ENCODE results near the gene CPNE5.

CPNE5 gene

GRCh38 chr6:36755435-36756348, 83.6 kb downstream of the CPNE5 start:
- DNase-seq = no peak
- intact Hi-C loops (cut with DNase I) = loop anchor here (5.0 kb wide), 1 partner anchor 68 kb away; no protein-coding TSS in a partner anchor

DNA sequence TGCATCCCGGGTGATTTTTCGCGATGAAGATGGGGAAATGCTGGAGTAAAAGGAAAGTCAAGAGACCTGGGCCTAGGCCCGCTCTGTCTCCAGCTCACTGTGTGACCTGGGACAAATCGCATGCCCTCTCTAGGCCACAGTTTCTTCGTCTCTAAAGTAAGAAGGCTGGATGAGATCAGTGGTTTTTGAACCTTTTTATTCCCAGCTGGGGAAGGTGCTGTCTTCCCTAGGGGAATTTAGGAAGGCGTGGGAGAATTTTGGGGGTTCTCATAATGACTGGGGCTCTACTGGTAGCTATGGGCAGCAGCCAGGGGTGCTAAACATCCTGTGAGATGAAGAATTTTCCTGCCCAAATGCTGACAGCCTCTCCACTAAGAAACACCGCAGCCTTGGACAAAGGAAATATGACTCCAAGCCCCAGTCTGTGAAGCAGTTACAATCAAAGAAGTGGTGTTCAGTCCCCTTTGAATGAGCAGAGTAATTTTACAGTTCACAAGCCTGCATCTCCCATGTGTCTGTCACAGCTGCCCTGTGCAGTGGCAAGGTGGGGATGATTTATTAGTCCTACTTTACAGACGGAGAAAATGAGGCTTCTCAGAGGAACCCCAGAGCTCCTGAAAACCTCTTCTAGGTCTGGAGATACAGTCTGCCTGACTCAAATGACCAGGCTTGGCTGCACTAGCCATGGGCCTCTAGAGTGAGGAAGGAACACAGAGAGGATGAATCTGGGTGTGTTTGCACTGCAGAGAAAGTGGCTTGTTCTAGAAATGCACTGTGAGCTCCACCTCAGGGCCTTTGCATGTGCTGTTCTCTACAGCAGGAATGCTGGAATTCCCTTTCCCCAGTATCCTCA, 84.4 kb downstream of the CPNE5 start:
- intact Hi-C loops (cut with DNase I) = loop anchor here (5.0 kb wide), 1 partner anchor 68 kb away; no protein-coding TSS in a partner anchor
- DNase-seq = no peak

GRCh38 chr6:36753671-36754405, 85.4 kb downstream of the CPNE5 start:
- no peak for DNase-seq
- intact Hi-C loops (cut with DNase I) = no loop called here

- intact Hi-C loops (cut with DNase I) = no loop called here
- no peak for DNase-seq
Measured at GRCh38 chr6:36752886-36753506, 86.2 kb downstream of the CPNE5 start.

GRCh38 chr6:36752187-36752885, 86.9 kb downstream of the CPNE5 start:
- intact Hi-C loops (cut with DNase I) = no loop called here
- no peak for DNase-seq

DNA sequence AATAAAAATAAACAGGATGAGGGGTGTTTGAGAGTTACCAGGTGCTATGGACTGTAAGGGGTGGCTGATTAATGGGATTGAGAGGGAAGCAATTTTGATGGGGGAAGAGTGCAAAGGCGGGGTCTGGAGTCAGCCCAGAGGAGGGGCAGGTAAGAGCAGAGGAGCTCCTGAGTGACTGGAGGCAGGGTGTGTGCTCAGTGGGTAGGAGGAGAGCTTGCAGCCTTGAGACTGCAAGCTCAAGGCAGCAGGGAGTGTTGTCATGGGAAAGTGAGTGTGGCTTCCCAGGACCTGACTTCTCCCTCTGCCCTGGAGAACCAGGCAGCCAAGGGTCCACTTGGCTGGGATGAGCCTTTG, 87.4 kb downstream of the CPNE5 start:
- no peak for DNase-seq
- intact Hi-C loops (cut with DNase I) = no loop called here

DNA sequence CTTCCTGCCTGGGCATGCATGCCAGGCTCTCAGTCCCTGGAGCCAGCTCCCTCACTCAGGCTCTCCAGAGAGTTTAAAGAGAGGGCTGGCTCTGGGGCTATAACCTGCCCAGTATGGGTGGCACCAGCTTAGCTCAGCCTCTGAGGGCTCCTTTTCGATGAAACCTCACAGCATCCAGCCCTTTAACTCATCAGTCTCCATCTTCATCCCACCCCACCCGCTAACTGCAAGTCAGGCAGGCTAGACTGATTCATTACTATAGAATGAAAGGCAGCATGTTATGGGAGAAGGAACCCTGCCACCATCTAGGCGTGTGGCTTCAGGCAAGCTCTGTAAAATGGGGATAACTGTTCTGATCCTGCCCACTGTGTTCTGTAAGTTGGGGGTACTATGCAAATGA, 88.2 kb downstream of the CPNE5 start:
- intact Hi-C loops (cut with DNase I) = no loop called here
- no peak for DNase-seq

DNA sequence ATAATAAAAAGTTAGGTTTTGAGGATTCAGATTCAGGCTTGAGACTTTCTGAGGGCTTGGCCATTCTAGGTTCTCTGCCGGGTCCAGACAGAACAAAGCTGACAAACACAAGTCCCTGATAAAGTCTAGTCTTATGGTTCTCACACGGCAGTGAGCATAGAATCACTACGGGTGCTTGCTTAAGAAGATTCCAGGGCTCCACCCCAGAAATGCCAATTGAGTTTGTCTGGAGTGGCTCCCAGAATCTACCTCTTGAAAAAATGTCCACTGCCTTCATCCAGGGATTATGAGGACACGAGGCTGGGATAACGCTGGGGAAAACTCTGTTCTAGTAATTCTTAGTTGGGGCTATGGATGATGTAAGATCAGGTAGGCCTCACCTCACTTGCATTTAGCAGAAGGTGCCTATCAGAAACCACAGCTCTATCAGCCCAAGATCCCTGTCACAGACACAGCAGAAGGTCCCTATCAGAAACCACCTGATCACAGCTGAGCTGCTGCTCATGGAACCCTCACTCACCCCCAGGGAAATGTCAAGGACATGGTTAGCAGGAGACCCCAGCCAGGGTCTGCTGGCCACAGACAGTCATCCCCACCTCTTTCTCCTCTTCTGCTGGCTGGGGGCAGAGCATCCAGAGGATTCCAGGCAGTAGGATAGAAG, 89.3 kb downstream of the CPNE5 start:
- no peak for DNase-seq
- intact Hi-C loops (cut with DNase I) = no loop called here

DNA sequence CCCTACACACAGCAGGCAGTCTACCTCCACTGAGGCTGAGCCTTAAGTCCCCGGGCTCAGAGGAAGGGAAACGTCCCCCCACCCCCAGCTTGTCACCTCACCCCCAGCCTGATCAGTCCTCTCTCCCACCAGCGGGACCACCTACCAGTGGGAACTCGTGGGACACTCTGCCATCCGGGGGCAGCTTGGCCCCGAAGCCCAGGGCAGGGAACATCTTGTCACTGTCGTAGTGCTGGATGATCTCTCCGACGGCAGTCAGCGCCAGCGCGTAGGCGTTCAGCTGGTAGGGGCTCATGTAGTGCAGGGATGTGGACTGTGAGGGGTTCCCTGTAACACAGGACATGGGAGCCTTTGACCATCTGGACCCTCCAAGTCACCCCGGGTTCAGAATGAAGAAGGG, 93.0 kb downstream of the CPNE5 start:
- intact Hi-C loops (cut with DNase I) = no loop called here
- no peak for DNase-seq

- no peak for DNase-seq
- intact Hi-C loops (cut with DNase I) = no loop called here
Measured at GRCh38 chr6:36745836-36746235, 93.4 kb downstream of the CPNE5 start.

DNA sequence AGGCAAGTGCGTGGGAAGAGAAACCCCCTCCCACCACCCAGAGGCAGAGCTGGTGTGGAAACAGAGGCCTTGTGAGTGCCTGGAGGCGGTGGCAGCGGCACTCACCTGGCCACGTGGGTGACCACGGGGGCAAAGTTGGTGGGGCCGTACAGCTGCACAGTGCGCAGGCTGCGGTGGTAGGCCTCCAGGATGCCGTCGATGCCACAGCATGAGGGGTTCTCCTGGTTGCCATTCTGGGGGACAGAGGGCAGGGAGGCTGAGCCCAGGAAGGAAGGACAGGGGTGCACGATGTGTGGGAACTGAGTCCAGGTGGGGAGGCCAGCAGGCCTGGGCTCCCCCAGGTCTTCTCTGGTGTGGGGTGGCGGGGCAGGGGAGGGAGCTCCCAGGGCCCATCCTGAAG, 94.0 kb downstream of the CPNE5 start:
- DNase-seq = no peak
- intact Hi-C loops (cut with DNase I) = no loop called here

DNA sequence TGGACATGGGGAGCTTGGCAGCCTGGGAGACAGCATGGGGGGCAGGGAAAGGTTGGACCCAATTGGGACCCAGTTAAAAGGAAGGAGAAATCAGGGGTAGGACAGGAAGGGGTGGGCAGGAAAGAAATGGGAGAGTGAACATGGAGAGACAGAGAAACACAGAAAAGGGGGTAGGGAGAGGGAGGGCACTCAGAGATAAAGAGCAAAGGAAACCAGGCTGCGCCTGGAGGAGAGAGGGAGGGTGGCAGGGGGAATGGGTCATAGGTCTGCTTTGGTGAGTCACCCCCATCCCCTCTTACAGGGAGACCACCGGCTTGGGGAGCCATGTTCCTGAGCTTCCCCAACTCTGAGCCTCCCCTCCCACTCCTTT, 95.0 kb downstream of the CPNE5 start:
- no peak for DNase-seq
- intact Hi-C loops (cut with DNase I) = no loop called here

- intact Hi-C loops (cut with DNase I) = no loop called here
- no peak for DNase-seq
Measured at GRCh38 chr6:36743538-36744303, 95.5 kb downstream of the CPNE5 start.

DNA sequence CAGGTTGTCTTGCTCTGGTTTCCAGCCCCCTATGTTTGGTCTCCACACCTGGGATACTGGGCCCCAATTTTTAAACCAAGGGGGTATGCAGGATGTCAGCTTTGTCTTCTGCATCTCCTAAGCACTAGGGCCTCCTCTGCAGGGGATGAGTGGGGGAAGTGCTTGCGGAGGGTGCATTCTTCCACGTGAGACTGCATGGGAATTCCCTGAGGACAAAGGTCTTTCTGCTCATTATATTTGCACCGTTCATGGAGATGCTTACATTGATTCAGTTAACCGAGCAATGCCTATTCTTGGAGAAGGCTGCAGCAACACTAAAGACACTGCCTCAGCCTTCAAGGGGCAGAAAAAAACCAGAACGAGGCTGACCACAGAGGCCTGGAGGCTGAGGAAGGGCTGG, 96.2 kb downstream of the CPNE5 start:
- intact Hi-C loops (cut with DNase I) = no loop called here
- no peak for DNase-seq

DNA sequence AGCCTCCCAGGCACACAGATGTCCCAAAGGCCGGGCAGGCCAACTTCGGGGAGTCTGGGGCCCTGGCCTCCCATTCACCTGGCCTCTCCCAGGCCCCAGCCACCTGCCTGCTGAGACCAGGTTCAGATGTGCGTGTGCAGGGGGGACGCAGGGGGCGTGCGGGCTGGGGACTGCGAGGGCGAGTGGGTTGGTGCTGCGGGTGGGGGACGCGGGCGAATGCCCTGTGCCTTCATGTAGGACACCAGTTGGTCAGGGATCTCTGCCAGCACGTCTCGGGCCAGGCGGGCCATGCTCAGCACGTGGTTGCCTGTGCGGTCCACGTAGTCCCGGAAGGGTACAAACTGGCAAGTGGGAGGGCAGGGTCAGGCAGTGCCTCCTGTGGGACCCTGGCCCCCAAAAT, 97.1 kb downstream of the CPNE5 start:
- DNase-seq = no peak
- intact Hi-C loops (cut with DNase I) = no loop called here

DNA sequence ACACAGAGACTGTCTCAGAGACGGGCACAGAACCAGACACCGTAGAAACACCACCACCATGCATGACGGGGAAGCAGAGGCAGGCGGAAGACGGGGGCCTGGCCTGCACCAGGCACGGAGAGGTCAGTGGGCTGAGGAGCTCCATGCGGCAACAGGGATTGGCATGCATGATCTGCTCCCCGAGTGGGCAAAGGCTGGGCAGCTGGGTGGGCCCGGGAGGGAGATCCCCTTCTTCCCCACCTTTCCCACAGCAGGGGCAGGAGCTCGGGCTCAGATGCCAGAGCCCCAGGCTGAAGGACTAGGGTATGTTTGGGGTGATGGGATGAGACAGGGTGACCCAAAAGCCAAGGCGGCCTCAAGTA, 98.4 kb downstream of the CPNE5 start:
- DNase-seq = no peak
- intact Hi-C loops (cut with DNase I) = no loop called here

DNA sequence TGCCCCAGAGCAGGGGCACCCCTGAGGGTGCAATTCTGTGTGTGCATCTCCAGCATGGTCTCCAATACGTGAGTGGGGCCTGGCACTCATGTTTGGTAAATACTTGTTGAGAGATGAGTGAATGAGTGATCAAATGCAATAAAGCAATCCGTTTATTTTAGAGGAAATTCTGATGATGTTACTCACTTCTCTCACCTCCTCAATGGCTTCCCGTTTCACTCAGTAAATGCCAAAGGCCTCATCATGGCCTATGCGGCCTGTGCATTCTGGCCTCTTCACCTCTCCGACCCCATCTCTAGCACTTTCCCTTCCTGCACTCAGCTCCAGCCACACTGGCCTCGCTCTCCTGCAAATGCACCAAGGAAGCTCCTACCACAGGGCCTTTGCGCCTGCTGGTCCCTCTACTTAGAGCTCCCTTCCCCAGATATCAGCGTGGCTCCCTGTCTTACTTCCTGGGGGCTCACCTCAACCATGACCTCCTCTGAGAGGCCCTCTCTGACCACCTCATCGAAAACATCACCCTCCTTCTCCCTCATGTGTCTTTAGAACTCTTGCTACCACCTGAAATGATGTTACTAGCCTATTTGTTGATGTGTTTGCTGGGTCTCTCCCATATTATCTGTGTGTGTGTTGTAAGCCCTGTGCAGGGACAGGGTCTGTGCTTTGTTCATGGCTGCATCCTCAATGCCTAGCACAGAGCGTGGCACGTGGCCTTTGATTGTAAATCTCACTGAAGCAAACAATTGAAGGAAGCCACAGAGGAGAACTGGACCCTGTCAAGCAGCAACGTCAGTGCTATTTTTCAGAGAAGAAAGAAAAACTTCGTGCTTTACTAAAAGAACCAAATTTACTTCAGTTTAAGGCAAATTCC, 99.1 kb downstream of the CPNE5 start:
- DNase-seq = no peak
- intact Hi-C loops (cut with DNase I) = no loop called here

GRCh38 chr6:36738108-36738507, 101.1 kb downstream of the CPNE5 start:
- DNase-seq = no peak
- intact Hi-C loops (cut with DNase I) = no loop called here
